Skeletal muscle satellite cell (primary cell): ENCODE data around the gene TOMM20.
A peak's percentile ranks its signal among the peaks of the same experiment; 100 is the strongest.

ENCODE experiments used
- H3K27me3 ChIP-seq: 2 replicates; pipeline ENCODE4 v1.7.0; 2013; ENCODE audit warnings: low read length; ENCODE audit not compliant: control insufficient read depth, insufficient read depth
- H3K36me3 ChIP-seq: 2 replicates; pipeline ENCODE4 v1.7.0; 2013; ENCODE audit warnings: mild to moderate bottlenecking, control low read depth, low read length; ENCODE audit not compliant: insufficient read depth
- H3K4me1 ChIP-seq: 2 replicates; pipeline ENCODE4 v1.7.0; 2013; ENCODE audit warnings: low read length; ENCODE audit not compliant: control insufficient read depth, insufficient read depth
- H3K4me2 ChIP-seq: 2 replicates; pipeline ENCODE4 v1.7.0; 2013; ENCODE audit warnings: mild to moderate bottlenecking, low read length
- H3K4me3 ChIP-seq: 2 replicates; pipeline ENCODE4 v1.7.0; 2013; ENCODE audit warnings: low read length
- H3K9ac ChIP-seq: 2 replicates; pipeline ENCODE4 v1.7.0; 2013; ENCODE audit warnings: mild to moderate bottlenecking, low read depth, low read length, moderate library complexity
- H3K9me3 ChIP-seq: replicated peaks from 2 replicates; pipeline ENCODE4 v1.7.0; 2013; ENCODE audit warnings: mild to moderate bottlenecking, control low read depth, low read length

TOMM20 gene

GRCh38 chr1:235133086-235133485, 4.4 kb upstream of the TOMM20 start:
- no peaks in the 10 kb centered on the region for H3K27me3 ChIP-seq
- H3K4me3 ChIP-seq = no peak overlapping the region
- H3K36me3 ChIP-seq = peaks cover 44% of the 10 kb centered on the region
- H3K9me3 ChIP-seq = no peaks in the 10 kb centered on the region
- peaks cover 4% of the 10 kb centered on the region for H3K4me1 ChIP-seq
- H3K4me2 ChIP-seq = no peak overlapping the region
- H3K9ac ChIP-seq = no peak overlapping the region

DNA sequence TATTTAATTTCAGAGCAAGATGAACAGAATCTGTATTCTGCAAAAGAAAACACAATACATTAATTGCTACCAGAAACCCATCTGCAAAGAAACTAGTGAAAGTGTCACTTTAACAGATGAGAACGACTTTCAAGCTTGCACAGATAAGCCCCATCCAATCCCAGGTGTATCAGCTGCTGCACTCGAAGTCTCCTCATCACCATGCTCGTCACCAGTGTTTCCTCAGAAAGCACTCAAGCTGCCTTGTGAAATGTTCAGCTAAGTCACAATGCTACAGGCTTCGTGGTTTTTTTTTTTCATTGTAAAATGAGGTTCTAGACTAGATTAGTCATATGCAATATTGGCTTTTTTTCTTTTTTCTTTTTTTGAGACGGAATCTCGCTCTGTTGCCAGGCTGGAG, 3.3 kb upstream of the TOMM20 start:
- no peak overlapping the region for H3K9ac ChIP-seq
- no peak overlapping the region for H3K4me2 ChIP-seq
- H3K27me3 ChIP-seq = no peaks in the 10 kb centered on the region
- peaks cover 4% of the 10 kb centered on the region for H3K4me1 ChIP-seq
- no peak overlapping the region for H3K4me3 ChIP-seq
- no peaks in the 10 kb centered on the region for H3K9me3 ChIP-seq
- peaks cover 33% of the 10 kb centered on the region for H3K36me3 ChIP-seq

GRCh38 chr1:235130766-235131270, 2.2 kb upstream of the TOMM20 start:
- peaks cover 4% of the 10 kb centered on the region for H3K4me1 ChIP-seq
- H3K27me3 ChIP-seq = no peaks in the 10 kb centered on the region
- H3K4me2 ChIP-seq = no peak overlapping the region
- no peak overlapping the region for H3K9ac ChIP-seq
- peaks cover 22% of the 10 kb centered on the region for H3K36me3 ChIP-seq
- H3K9me3 ChIP-seq = no peaks in the 10 kb centered on the region
- H3K4me3 ChIP-seq = no peak overlapping the region

- peaks cover 15% of the 10 kb centered on the region for H3K36me3 ChIP-seq
- H3K4me3 ChIP-seq = no peak overlapping the region
- H3K4me2 ChIP-seq = no peak overlapping the region
- H3K4me1 ChIP-seq = peaks cover 4% of the 10 kb centered on the region
- H3K27me3 ChIP-seq = no peaks in the 10 kb centered on the region
- H3K9me3 ChIP-seq = no peaks in the 10 kb centered on the region
- no peak overlapping the region for H3K9ac ChIP-seq
Observed at GRCh38 chr1:235129774-235130570, 1.3 kb upstream of the TOMM20 start.

- peaks cover 5% of the 10 kb centered on the region for H3K4me1 ChIP-seq
- H3K9ac ChIP-seq = peak overlapping the region; percentile 99
- H3K27me3 ChIP-seq = no peaks in the 10 kb centered on the region
- peak overlapping the region; percentile 81 for H3K4me2 ChIP-seq
- no peaks in the 10 kb centered on the region for H3K9me3 ChIP-seq
- H3K36me3 ChIP-seq = peaks cover 10% of the 10 kb centered on the region
- H3K4me3 ChIP-seq = peak overlapping the region; percentile 95
Observed at GRCh38 chr1:235127732-235128455, 743 bp downstream of the TOMM20 start.

DNA sequence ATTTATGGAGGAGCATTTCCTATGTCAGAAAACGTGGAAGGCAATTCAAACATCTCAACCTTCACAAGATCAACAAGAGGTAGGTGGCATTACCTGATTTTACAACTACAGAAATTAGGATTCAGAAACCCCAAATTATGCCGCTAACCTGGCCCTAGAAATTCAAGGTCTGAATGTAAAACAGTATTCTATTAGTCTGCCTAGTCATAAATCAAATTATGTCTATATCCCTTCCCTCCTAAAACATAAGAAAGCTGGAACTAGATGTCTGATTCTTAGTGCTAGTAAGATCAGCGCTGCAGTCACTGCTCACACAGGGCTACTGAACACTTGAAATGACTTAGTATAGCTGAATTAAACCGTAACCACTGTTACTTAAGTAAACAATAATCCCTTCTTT, 1.4 kb downstream of the TOMM20 start:
- Histone ChIP-seq H3K36me3 (peaks cover 13% of the 10 kb centered on the region), H3K4me1 (peaks cover 9% of the 10 kb centered on the region), H3K4me2 (peak overlapping the region; percentile 81), H3K9ac (peak overlapping the region; percentile 99), H3K9me3 (no peaks in the 10 kb centered on the region), H3K4me3 (peak overlapping the region; percentile 95), H3K27me3 (no peaks in the 10 kb centered on the region)

GRCh38 chr1:235124665-235125064, 4.0 kb downstream of the TOMM20 start:
- peaks cover 9% of the 10 kb centered on the region for H3K4me1 ChIP-seq
- H3K9me3 ChIP-seq = no peaks in the 10 kb centered on the region
- H3K4me2 ChIP-seq = no peak overlapping the region
- H3K9ac ChIP-seq = no peak overlapping the region
- H3K4me3 ChIP-seq = no peak overlapping the region
- H3K27me3 ChIP-seq = no peaks in the 10 kb centered on the region
- peaks cover 21% of the 10 kb centered on the region for H3K36me3 ChIP-seq

DNA sequence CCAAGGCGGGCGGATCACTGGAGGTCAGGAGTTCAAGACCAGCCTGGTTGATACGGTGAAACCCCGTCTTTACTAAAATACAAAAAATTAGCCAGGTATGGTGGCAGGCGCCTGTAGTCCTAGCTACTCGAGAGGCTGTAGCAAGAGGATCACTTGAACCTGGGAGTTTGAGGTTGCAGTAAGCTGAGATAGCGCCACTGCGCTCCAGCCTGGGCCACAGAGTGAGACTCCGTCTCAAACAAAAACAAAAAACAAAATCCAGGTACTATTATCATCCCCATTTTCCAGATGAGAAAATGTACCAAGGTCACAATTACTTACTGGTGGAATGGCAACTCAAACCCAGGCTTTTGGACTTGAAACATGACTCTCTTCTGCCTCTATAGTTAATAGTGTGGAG, 4.5 kb downstream of the TOMM20 start:
- peaks cover 7% of the 10 kb centered on the region for H3K4me1 ChIP-seq

GRCh38 chr1:235122348-235122747, 6.3 kb downstream of the TOMM20 start:
- Histone ChIP-seq H3K27me3 (no peaks in the 10 kb centered on the region), H3K9me3 (no peaks in the 10 kb centered on the region), H3K4me3 (no peak overlapping the region), H3K4me2 (peak overlapping the region; percentile 15), H3K36me3 (peaks cover 44% of the 10 kb centered on the region), H3K9ac (no peak overlapping the region), H3K4me1 (peaks cover 5% of the 10 kb centered on the region)

More for the DNA sequence above, 4.5 kb downstream of the TOMM20 start:
- H3K9ac ChIP-seq = no peak overlapping the region
- no peak overlapping the region for H3K4me2 ChIP-seq
- H3K36me3 ChIP-seq = peaks cover 27% of the 10 kb centered on the region
- no peaks in the 10 kb centered on the region for H3K9me3 ChIP-seq
- H3K27me3 ChIP-seq = no peaks in the 10 kb centered on the region
- no peak overlapping the region for H3K4me3 ChIP-seq

- Histone ChIP-seq H3K27me3 (no peaks in the 10 kb centered on the region), H3K9ac (no peak overlapping the region), H3K36me3 (peaks cover 84% of the 10 kb centered on the region), H3K4me3 (no peak overlapping the region), H3K9me3 (no peaks in the 10 kb centered on the region), H3K4me2 (no peak overlapping the region), H3K4me1 (no peaks in the 10 kb centered on the region)
Observed at GRCh38 chr1:235113183-235113917, 15.3 kb downstream of the TOMM20 start.
